Measurements from ENCODE around the gene DCTPP1. TPM values are rescaled to one million over a fixed set of nuclear protein-coding genes. Genes with fewer than 3 reads are reported as not detected.

The DCTPP1 gene
- total RNA-seq, 1 donor from 2014 or later = 14.5 TPM

DNA sequence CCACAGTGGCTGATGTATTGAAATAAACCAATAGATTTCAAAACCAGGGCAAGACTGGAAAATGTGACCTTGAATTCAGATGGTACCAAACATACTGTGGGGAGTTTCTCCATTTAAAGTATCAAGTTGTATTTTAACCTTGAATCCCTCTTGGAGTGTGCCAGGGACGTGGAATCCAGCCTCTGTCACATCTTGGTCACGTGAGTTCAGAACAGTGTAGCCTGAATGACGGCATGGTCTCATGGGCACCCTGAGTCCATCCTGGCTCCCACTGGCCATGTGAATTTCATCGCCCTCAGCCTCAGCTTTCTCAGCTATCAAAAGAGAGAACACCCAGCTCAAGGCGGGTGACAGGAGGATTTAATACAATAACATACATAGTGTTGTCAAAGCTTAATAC lies 15.7 kb downstream of the DCTPP1 start:
- no peaks in the 10 kb centered on the region for H3K9me3 ChIP-seq
- no peak for DNase-seq (ENCODE audit: extremely low spot score in 2 of 2)
- H3K36me3 ChIP-seq = peaks cover 0 to 5% of the 10 kb centered on the region in 2 donors
- TF ChIP-seq POLR2A (IDR thresholded peaks at IDR 0.05) (no peak), POLR2AphosphoS5 (IDR thresholded peaks at IDR 0.05; ENCODE audit: insufficient read depth in 1 of 2, low read depth in 1 of 2) (no peak)
- TF ChIP-seq, protein P1, sequence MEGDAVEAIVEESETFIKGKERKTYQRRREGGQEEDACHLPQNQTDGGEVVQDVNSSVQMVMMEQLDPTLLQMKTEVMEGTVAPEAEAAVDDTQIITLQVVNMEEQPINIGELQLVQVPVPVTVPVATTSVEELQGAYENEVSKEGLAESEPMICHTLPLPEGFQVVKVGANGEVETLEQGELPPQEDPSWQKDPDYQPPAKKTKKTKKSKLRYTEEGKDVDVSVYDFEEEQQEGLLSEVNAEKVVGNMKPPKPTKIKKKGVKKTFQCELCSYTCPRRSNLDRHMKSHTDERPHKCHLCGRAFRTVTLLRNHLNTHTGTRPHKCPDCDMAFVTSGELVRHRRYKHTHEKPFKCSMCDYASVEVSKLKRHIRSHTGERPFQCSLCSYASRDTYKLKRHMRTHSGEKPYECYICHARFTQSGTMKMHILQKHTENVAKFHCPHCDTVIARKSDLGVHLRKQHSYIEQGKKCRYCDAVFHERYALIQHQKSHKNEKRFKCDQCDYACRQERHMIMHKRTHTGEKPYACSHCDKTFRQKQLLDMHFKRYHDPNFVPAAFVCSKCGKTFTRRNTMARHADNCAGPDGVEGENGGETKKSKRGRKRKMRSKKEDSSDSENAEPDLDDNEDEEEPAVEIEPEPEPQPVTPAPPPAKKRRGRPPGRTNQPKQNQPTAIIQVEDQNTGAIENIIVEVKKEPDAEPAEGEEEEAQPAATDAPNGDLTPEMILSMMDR (IDR thresholded peaks at IDR 0.05) = no peak
- intact Hi-C loops (cut with DNase I) = no loop called here
- no peaks in the 10 kb centered on the region for H3K27me3 ChIP-seq
- no peak overlapping the region for H3K27ac ChIP-seq
- no peak overlapping the region for H3K4me3 ChIP-seq
- H3K4me1 ChIP-seq = peaks cover 21% of the 10 kb centered on the region

DNA sequence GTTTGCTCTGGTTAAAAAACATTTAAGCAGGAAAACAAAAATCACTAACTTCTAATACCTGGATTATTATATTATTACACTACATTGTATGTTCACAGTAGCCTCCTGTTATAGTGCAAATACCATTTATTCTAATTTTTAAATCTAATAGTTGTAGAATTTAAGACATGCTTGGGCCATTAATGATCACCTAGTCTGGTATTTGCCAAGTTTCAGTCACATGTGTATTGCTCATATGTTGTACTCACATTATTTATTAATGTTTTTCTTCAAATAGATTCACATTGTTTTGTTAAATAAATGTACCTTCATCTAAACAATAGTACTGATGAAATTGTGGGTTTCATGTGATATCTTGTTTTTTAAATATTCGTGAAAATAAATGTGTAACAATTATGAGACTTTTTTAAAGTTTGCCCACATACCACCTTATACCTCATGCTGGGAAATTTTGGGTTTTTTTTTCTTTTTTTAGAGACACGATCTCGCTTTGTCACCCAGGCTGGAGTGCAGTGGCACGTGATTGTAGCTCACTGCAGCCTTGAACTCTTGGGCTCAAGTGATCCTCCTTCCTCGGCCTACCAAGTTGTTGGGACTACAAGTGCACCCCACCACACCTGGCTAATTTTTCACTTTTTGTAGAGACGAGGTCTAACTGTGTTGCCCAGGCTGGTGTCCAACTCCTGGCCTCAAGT lies 16.6 kb downstream of the DCTPP1 start:
- TF ChIP-seq, protein P1 (IDR thresholded peaks at IDR 0.05) = no peak
- TF ChIP-seq POLR2A (IDR thresholded peaks at IDR 0.05) = no peak
- TF ChIP-seq POLR2AphosphoS5 (IDR thresholded peaks at IDR 0.05; ENCODE audit: insufficient read depth in 1 of 2, low read depth in 1 of 2) = no peak

DNA sequence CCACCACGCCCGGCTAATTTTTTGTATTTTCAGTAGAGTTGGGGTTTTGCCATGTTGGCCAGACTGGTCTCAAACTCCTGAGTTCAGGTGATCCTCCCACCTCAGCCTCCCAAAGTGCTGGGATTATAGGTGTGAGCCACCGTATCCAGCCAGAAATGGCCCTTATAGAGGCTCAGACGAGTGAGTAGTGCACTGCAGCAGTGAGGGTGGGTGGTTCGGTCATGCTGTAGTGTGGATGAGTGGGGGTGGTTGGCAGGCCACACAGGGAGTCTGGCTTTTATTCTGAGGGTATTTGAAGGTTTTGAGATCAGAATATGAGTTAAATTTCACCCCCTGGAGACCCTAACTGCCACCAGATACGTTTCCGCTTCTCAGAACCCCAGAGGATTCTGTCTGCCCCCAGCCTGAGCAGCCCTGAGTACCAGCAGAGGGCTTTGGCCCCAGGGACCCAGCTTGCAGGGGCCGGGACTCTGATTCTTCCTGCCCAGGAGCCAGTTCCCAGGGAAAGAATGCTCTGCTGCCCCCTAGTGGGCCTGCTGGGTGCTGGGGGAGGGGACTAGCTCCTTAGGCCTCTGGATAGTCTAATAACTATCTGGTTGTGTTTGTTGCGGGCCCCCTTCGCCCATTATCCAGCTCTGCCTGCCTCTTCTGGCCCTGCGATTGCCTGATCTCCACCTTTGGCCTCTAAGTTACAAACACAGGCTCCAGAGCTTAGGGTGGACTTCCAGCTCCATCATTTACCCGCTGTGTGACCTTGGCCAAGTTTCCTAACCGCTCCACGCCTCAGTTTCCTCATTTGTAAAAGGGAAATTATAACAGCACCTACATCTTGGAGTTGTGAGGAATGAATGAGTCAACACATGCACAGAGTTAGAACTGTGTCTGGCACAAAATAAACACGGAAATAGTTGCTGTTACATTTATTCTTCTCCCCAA lies 20.4 kb downstream of the DCTPP1 start:
- intact Hi-C loops (cut with DNase I) = loop anchor here (10.0 kb wide), 1 partner anchor 345 kb away; the partner anchor contains the start of gene ALDOA
- Histone ChIP-seq H3K4me1 (peaks cover 28% of the 10 kb centered on the region), H3K36me3 (peaks cover 0 to 5% of the 10 kb centered on the region in 2 donors), H3K9me3 (no peaks in the 10 kb centered on the region), H3K27ac (peak overlapping the region; percentile 39), H3K27me3 (no peaks in the 10 kb centered on the region), H3K4me3 (peak overlapping the region in 1 of 2 donors; percentile 8)
- DNase-seq (ENCODE audit: extremely low spot score in 2 of 2) = no peak
- TF ChIP-seq, protein P1 (IDR thresholded peaks at IDR 0.05) = peak; percentile 88 to 90 (median 89)
- no peak for TF ChIP-seq POLR2A (IDR thresholded peaks at IDR 0.05)
- TF ChIP-seq POLR2AphosphoS5 (IDR thresholded peaks at IDR 0.05; ENCODE audit: insufficient read depth in 1 of 2, low read depth in 1 of 2) = peak; percentile 25 to 63

More for the DNA sequence above, 16.6 kb downstream of the DCTPP1 start:
- Histone ChIP-seq H3K4me3 (no peak overlapping the region), H3K27me3 (no peaks in the 10 kb centered on the region), H3K36me3 (peaks cover 0 to 5% of the 10 kb centered on the region in 2 donors), H3K27ac (no peak overlapping the region), H3K4me1 (peaks cover 26% of the 10 kb centered on the region), H3K9me3 (no peaks in the 10 kb centered on the region)
- intact Hi-C loops (cut with DNase I) = no loop called here
- DNase-seq (ENCODE audit: extremely low spot score in 2 of 2) = no peak

DNA sequence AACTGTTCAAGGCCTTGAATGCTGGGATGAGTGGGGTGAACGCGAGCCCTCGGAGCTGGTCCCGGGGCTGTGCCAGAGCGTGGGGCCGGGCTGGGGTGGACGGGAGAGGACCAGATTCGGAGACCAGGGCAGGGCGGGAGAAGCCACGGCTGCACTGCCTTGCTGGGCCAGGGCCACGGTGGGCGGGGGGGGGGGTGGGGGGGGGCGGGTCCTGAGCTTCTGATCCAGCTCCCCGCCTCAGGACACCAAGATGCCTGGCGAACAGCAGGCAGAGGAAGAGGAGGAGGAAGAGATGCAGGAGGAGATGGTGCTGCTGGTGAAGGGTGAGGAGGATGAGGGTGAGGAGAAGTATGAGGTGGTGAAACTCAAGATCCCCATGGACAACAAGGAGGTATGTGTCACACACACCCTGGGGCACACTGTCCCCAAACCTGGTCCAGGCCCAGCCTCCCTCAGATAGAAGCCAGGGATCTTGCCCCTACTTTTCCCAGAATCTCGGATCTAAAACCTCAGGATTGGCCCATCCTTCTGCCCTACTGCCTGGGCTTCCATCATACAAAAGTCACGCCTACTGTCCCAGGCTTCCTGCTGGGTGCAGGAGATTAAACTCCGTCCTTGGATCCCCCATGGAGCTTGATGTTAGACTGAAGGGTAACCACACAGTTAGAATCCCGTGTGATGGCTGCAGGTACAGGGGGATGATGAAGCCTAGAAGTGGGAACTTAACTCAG lies 21.9 kb downstream of the DCTPP1 start:
- intact Hi-C loops (cut with DNase I) = loop anchor here (10.0 kb wide), 1 partner anchor 343 kb away; the partner anchor contains the start of gene ALDOA
- TF ChIP-seq POLR2A (IDR thresholded peaks at IDR 0.05) = no peak
- no peak for TF ChIP-seq POLR2AphosphoS5 (IDR thresholded peaks at IDR 0.05; ENCODE audit: insufficient read depth in 1 of 2, low read depth in 1 of 2)
- TF ChIP-seq, protein P1 (IDR thresholded peaks at IDR 0.05) = no peak

More for the DNA sequence above, 21.9 kb downstream of the DCTPP1 start:
- no peak for DNase-seq (ENCODE audit: extremely low spot score in 2 of 2)
- Histone ChIP-seq H3K9me3 (no peaks in the 10 kb centered on the region), H3K27ac (peak overlapping the region; percentile 79), H3K4me3 (peak overlapping the region; percentile 73 to 74), H3K27me3 (no peaks in the 10 kb centered on the region), H3K36me3 (peaks cover 0 to 5% of the 10 kb centered on the region in 2 donors), H3K4me1 (peaks cover 28% of the 10 kb centered on the region)

Measured in vagina (tissue), 2 donors.